GM18505 (cell line): ENCODE measurements around the gene KCNAB1.

Source experiments
- ATAC-seq: cut with Tn5 transposase; IDR thresholded peaks from one replicate; pipeline ENCODE4 v1.9.1; 2021; ENCODE audit not compliant: unreplicated experiment
- POLR2A ChIP-seq: IDR thresholded peaks from 4 replicates; pipeline ENCODE4 v1.6.1; 2011; ENCODE audit warnings: borderline replicate concordance; ENCODE audit not compliant: insufficient read depth, insufficient read length; ENCODE audit errors: extremely low read depth

The KCNAB1 gene

GRCh38 chr3:156492801-156493261 is 372.5 kb downstream of the KCNAB1 start:
- no peak for ATAC-seq
- TF ChIP-seq POLR2A, result no peak

- TF ChIP-seq POLR2A, result no peak
- no peak for ATAC-seq
Measured at GRCh38 chr3:156493887-156494286, 373.5 kb downstream of the KCNAB1 start.

GRCh38 chr3:156495816-156496215 is 375.4 kb downstream of the KCNAB1 start:
- no peak for ATAC-seq
- TF ChIP-seq POLR2A, result no peak

GRCh38 chr3:156497326-156497725 is 376.9 kb downstream of the KCNAB1 start:
- no peak for ATAC-seq
- no peak for TF ChIP-seq POLR2A

GRCh38 chr3:156498307-156498706 is 377.9 kb downstream of the KCNAB1 start:
- no peak for TF ChIP-seq POLR2A
- ATAC-seq, result no peak

GRCh38 chr3:156507285-156507684 is 386.9 kb downstream of the KCNAB1 start:
- ATAC-seq, result no peak
- no peak for TF ChIP-seq POLR2A

- ATAC-seq, result no peak
- no peak for TF ChIP-seq POLR2A
Measured at GRCh38 chr3:156509189-156510174, 389.1 kb downstream of the KCNAB1 start.

GRCh38 chr3:156511987-156512677 is 391.8 kb downstream of the KCNAB1 start:
- TF ChIP-seq POLR2A, result no peak
- no peak for ATAC-seq

GRCh38 chr3:156513619-156514018 is 393.2 kb downstream of the KCNAB1 start:
- no peak for ATAC-seq
- no peak for TF ChIP-seq POLR2A

- ATAC-seq, result no peak
- no peak for TF ChIP-seq POLR2A
Measured at GRCh38 chr3:156516284-156516683, 395.9 kb downstream of the KCNAB1 start.

- TF ChIP-seq POLR2A, result no peak
- no peak for ATAC-seq
Measured at GRCh38 chr3:156516961-156517360, 396.6 kb downstream of the KCNAB1 start.

- no peak for TF ChIP-seq POLR2A
- no peak for ATAC-seq
Measured at GRCh38 chr3:156518726-156519125, 398.3 kb downstream of the KCNAB1 start.

- ATAC-seq, result peak; percentile 70
- no peak for TF ChIP-seq POLR2A
Measured at GRCh38 chr3:156519758-156520162, 399.4 kb downstream of the KCNAB1 start.
